ENCODE measurements around the gene FAM32A.

GRCh38 chr19:16143399-16144215 lies 41.6 kb upstream of the FAM32A start, which contains the start of gene HSH2D:
- TF ChIP-seq POLR2A (IDR thresholded peaks at IDR 0.05): no peak
- TF ChIP-seq, protein P1, sequence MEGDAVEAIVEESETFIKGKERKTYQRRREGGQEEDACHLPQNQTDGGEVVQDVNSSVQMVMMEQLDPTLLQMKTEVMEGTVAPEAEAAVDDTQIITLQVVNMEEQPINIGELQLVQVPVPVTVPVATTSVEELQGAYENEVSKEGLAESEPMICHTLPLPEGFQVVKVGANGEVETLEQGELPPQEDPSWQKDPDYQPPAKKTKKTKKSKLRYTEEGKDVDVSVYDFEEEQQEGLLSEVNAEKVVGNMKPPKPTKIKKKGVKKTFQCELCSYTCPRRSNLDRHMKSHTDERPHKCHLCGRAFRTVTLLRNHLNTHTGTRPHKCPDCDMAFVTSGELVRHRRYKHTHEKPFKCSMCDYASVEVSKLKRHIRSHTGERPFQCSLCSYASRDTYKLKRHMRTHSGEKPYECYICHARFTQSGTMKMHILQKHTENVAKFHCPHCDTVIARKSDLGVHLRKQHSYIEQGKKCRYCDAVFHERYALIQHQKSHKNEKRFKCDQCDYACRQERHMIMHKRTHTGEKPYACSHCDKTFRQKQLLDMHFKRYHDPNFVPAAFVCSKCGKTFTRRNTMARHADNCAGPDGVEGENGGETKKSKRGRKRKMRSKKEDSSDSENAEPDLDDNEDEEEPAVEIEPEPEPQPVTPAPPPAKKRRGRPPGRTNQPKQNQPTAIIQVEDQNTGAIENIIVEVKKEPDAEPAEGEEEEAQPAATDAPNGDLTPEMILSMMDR (IDR thresholded peaks at IDR 0.05): no peak

All from adrenal gland (tissue), 5 donors.